SU-DHL-6 (cell line): ENCODE data around the gene BDKRB2.

Experiments used
- H2AFZ ChIP-seq: fragments of 200-600 bp; sonication (generic); 2 replicates; pipeline ENCODE4 v1.6.1; 2014; ENCODE audit warnings: low read depth, mild to moderate bottlenecking, moderate library complexity, mixed read lengths, antibody characterized with exemption, low read length; ENCODE audit not compliant: severe bottlenecking
- H3F3A ChIP-seq: fragments of 200-600 bp; shearing (Covaris generic); 2 replicates; pipeline ENCODE4 v1.6.0; 2016; ENCODE audit warnings: antibody characterized with exemption, mild to moderate bottlenecking; ENCODE audit not compliant: insufficient read depth
- H3K27ac ChIP-seq: fragments of 200-600 bp; sonication (generic); 2 replicates; pipeline ENCODE4 v1.5.1; 2016; ENCODE audit warnings: low read depth, mild to moderate bottlenecking, low read length, moderate library complexity, mixed read lengths
- H3K27me3 ChIP-seq: fragments of 200-600 bp; sonication (generic), shearing (Covaris generic); 2 replicates; pipeline ENCODE4 v1.6.0; 2014; ENCODE audit warnings: mild to moderate bottlenecking, low read length
- H3K36me3 ChIP-seq: fragments of 200-600 bp; sonication (generic); 2 replicates; pipeline ENCODE4 v1.6.1; 2014; ENCODE audit warnings: mild to moderate bottlenecking, low read length, mixed read lengths
- H3K4me2 ChIP-seq: fragments of 300-600, 200-600 bp; shearing (Covaris generic), sonication (generic); 2 replicates; pipeline ENCODE4 v1.6.0; 2014; ENCODE audit warnings: low read length, low read depth, mild to moderate bottlenecking; ENCODE audit not compliant: poor library complexity, severe bottlenecking
- H3K4me3 ChIP-seq: fragments of 200-600 bp; sonication (generic); 2 replicates; pipeline ENCODE4 v1.5.1; 2014; ENCODE audit warnings: antibody characterized with exemption, low read length, mild to moderate bottlenecking, mixed read lengths; ENCODE audit not compliant: insufficient read depth, poor library complexity, severe bottlenecking
- H3K79me2 ChIP-seq: fragments of 200-600 bp; sonication (generic); 2 replicates; pipeline ENCODE4 v1.6.1; 2014; ENCODE audit warnings: mild to moderate bottlenecking, low read length, moderate library complexity; ENCODE audit not compliant: insufficient read depth
- H3K9ac ChIP-seq: fragments of 200-600 bp; sonication (generic); 2 replicates; pipeline ENCODE4 v1.7.0; 2014; ENCODE audit warnings: mild to moderate bottlenecking, low read length
- H3K9me2 ChIP-seq: fragments of 200-600 bp; sonication (generic); replicated peaks from 2 replicates; pipeline ENCODE4 v1.6.1; 2014; ENCODE audit warnings: low read length; ENCODE audit not compliant: insufficient read depth
- H3K9me3 ChIP-seq: fragments of 200-600 bp; sonication (generic); 2 replicates; pipeline ENCODE4 v1.6.1; 2014; ENCODE audit warnings: low read length, mixed read lengths; ENCODE audit not compliant: insufficient read depth
- H4K20me1 ChIP-seq: fragments of 200-600 bp; sonication (generic); 2 replicates; pipeline ENCODE4 v1.6.1; 2014; ENCODE audit warnings: low read depth, mild to moderate bottlenecking, antibody characterized with exemption, low read length, moderate library complexity, mixed read lengths
- CTCF ChIP-seq: fragments of 200-600 bp; sonication (generic); IDR thresholded peaks from one replicate; pipeline ENCODE4 v1.5.1; 2017; ENCODE audit warnings: antibody characterized with exemption, mild to moderate bottlenecking, low read length, moderate library complexity; ENCODE audit not compliant: insufficient read depth, poor library complexity, severe bottlenecking
- EZH2phosphoT487 ChIP-seq: fragments of 200-600 bp; sonication (generic), shearing (Covaris generic); conservative IDR thresholded peaks from 2 replicates; pipeline ENCODE4 v1.6.1; 2018; ENCODE audit warnings: mild to moderate bottlenecking, antibody characterized with exemption, low read length, moderate library complexity, mixed read lengths

Gene BDKRB2

GRCh38 chr14:96255501-96256366 is 51.1 kb downstream of the BDKRB2 start, which contains the start of gene BDKRB1:
Gene BDKRB1, plus strand, starts transcription at chr14:96256210. Its CDS starts 7,473 bp downstream, at chr14:96263683.
- Histone ChIP-seq H3F3A (no peaks in the 10 kb centered on the region), H2AFZ (no peak within 1 kb of the TSS), H3K4me2 (no peak within 1 kb of the TSS), H3K27me3 (no peaks in the 10 kb centered on the region; the same call in 1 of the 2 replicates), H3K79me2 (no peaks in the 10 kb centered on the region), H3K9ac (no peak within 1 kb of the TSS), H3K9me3 (no peaks in the 10 kb centered on the region), H3K4me3 (no peak within 1 kb of the TSS), H4K20me1 (no peaks in the 10 kb centered on the region), H3K36me3 (no peaks in the 10 kb centered on the region), H3K9me2 (no peaks in the 10 kb centered on the region), H3K27ac (no peak within 1 kb of the TSS)
- TF ChIP-seq CTCF (no peak), EZH2phosphoT487 (no peak)

DNA sequence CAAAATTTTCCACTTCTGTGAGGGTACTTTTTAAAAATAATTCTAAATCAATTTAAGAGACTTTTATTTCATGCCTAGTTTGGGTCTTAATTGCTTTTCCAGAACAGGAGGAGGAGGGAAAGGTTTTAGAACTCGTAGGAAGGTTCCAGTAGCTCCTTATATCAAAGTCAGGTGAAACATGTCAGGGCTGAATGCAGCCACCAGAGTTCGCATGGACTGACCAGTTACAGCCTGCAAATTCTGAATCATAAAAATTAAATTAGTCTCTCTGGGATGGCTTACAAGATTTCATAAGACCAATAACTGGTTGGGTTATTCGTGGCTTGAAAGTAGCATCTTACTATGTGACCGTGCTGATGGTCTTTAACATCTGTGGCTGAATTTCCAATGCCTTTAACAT is 51.8 kb downstream of the BDKRB2 start:
- H3F3A ChIP-seq = no peaks in the 10 kb centered on the region
- H3K4me2 ChIP-seq = no peak overlapping the region
- H2AFZ ChIP-seq = no peak overlapping the region
- H3K9me2 ChIP-seq = no peaks in the 10 kb centered on the region
- H3K27me3 ChIP-seq = no peaks in the 10 kb centered on the region
- no peak overlapping the region for H3K4me3 ChIP-seq
- H3K36me3 ChIP-seq = no peaks in the 10 kb centered on the region
- H3K9me3 ChIP-seq = no peaks in the 10 kb centered on the region
- no peak overlapping the region for H3K27ac ChIP-seq
- no peaks in the 10 kb centered on the region for H4K20me1 ChIP-seq
- no peaks in the 10 kb centered on the region for H3K79me2 ChIP-seq
- no peak overlapping the region for H3K9ac ChIP-seq
- no peak for TF ChIP-seq EZH2phosphoT487
- TF ChIP-seq CTCF = no peak

DNA sequence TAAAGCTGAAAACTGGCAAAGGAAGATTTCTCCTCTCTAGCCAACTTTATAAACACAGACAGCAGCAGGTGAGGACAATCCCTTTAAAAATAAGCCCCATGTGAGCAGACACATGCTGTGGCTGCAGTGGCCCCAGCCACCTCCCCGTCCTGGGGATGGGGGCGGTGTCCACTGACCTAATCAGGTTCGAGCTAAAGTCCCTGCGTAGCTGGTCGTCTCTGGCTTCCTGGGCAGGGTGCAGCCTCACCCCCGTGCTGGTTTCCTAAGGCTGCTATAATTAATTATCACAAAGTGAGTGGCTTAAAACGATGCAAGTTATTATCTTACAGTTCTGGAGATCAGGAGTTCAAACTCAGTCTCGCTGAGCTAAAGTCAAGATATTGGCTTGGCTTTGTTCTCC is 52.4 kb downstream of the BDKRB2 start:
- no peak overlapping the region for H3K4me3 ChIP-seq

More for the DNA sequence above, 52.4 kb downstream of the BDKRB2 start:
- H3K36me3 ChIP-seq = no peaks in the 10 kb centered on the region
- H3K9me3 ChIP-seq = no peaks in the 10 kb centered on the region
- no peaks in the 10 kb centered on the region for H3F3A ChIP-seq
- H3K79me2 ChIP-seq = no peaks in the 10 kb centered on the region
- no peaks in the 10 kb centered on the region for H4K20me1 ChIP-seq
- H2AFZ ChIP-seq = no peak overlapping the region
- H3K27me3 ChIP-seq = no peaks in the 10 kb centered on the region
- no peak for TF ChIP-seq EZH2phosphoT487
- TF ChIP-seq CTCF = no peak
- H3K9ac ChIP-seq = no peak overlapping the region
- no peak overlapping the region for H3K4me2 ChIP-seq
- no peaks in the 10 kb centered on the region for H3K9me2 ChIP-seq
- no peak overlapping the region for H3K27ac ChIP-seq
